HPDE6-E6E7 (cell line): ENCODE measurements around the gene ACSL4.
A peak's percentile ranks its signal among the peaks of the same experiment; 100 is the strongest.
"Not testable (repeated sequence)": the region's sequence is repeated elsewhere in the genome, so short reads cannot be mapped to it uniquely, and the experiment has no call there.

ENCODE experiments used
- DNase-seq: peaks from one replicate; pipeline ENCODE4 v3.0.0; 2011; ENCODE audit warnings: missing footprints; ENCODE audit errors: extremely low spot score

The ACSL4 gene

GRCh38 chrX:109732807-109733612 is at the start of gene ACSL4:
TSS of gene ACSL4 (minus strand) at chrX:109733257. CDS start at chrX:109683363, 49,894 bp downstream.
- peak; percentile 51 for DNase-seq

GRCh38 chrX:109777749-109778148 is 44.7 kb upstream of the ACSL4 start:
- no peak for DNase-seq

GRCh38 chrX:109776986-109777385 is 43.9 kb upstream of the ACSL4 start:
- no peak for DNase-seq

- DNase-seq: no peak
These were observed 43.4 kb upstream of the ACSL4 start for GRCh38 chrX:109776432-109776831.

GRCh38 chrX:109775386-109775785 is 42.3 kb upstream of the ACSL4 start:
- no peak for DNase-seq

- DNase-seq: peak; percentile 40
These were observed 41.6 kb upstream of the ACSL4 start for GRCh38 chrX:109774706-109775105.

GRCh38 chrX:109774136-109774535 is 41.1 kb upstream of the ACSL4 start:
- no peak for DNase-seq

- DNase-seq: no peak
These were observed 40.3 kb upstream of the ACSL4 start for GRCh38 chrX:109773374-109773773.

- no peak for DNase-seq
These were observed 37.7 kb upstream of the ACSL4 start for GRCh38 chrX:109770780-109771179.

- no peak for DNase-seq
These were observed 27.8 kb upstream of the ACSL4 start for GRCh38 chrX:109760922-109761250.

- DNase-seq: no peak
These were observed 27.3 kb upstream of the ACSL4 start for GRCh38 chrX:109760209-109760921.

GRCh38 chrX:109753256-109753655 is 20.2 kb upstream of the ACSL4 start:
- DNase-seq: no peak

GRCh38 chrX:109751698-109752097 is 18.6 kb upstream of the ACSL4 start:
- no peak for DNase-seq

GRCh38 chrX:109749207-109749606 is 16.1 kb upstream of the ACSL4 start:
- DNase-seq: no peak

GRCh38 chrX:109747681-109748080 is 14.6 kb upstream of the ACSL4 start:
- DNase-seq: no peak

GRCh38 chrX:109742722-109743121 is 9.7 kb upstream of the ACSL4 start:
- no peak for DNase-seq

GRCh38 chrX:109740896-109741295 is 7.8 kb upstream of the ACSL4 start:
- DNase-seq: not testable (repeated sequence)

- DNase-seq: no peak
These were observed 7.4 kb upstream of the ACSL4 start for GRCh38 chrX:109740433-109740809.

- no peak for DNase-seq
These were observed 6.8 kb upstream of the ACSL4 start for GRCh38 chrX:109739625-109740432.

- DNase-seq: no peak
These were observed 2.2 kb upstream of the ACSL4 start for GRCh38 chrX:109735202-109735744.

GRCh38 chrX:109733613-109734083 is 591 bp upstream of the ACSL4 start:
- DNase-seq: no peak
